Measurements from ENCODE around the gene GHRH. TPM values are rescaled to one million over a fixed set of nuclear protein-coding genes. Genes with fewer than 3 reads are reported as not detected.

The GHRH gene
- total RNA-seq, 1 experiment from 2014 or later: not detected

GRCh38 chr20:37219751-37220668, 41.6 kb downstream of the GHRH start:
- no TSS peak for BruUV-seq (replicated peaks)
- ChIA-PET CTCF (interaction anchor here (0.7 kb wide), 1 partner anchor 306 kb away, joined by 3 read pairs; no protein-coding TSS in a partner anchor), POLR2A (no interaction called here)
- Histone ChIP-seq H3K27ac (ENCODE audit: low read length) (no peak overlapping the region), H3K4me3 (ENCODE audit: low read depth in 2 of 2, low read length in 2 of 2) (no peak overlapping the region), H3K4me1 (ENCODE audit: control insufficient read depth, insufficient read depth, low read length) (no peaks in the 10 kb centered on the region), H3K9me3 (ENCODE audit: control insufficient read depth, insufficient read depth, low read depth, low read length) (no peaks in the 10 kb centered on the region), H3K36me3 (ENCODE audit: control insufficient read depth, insufficient read depth, low read length) (peaks cover 34% of the 10 kb centered on the region), H3K27me3 (ENCODE audit: control insufficient read depth, insufficient read depth, low read length) (no peaks in the 10 kb centered on the region)
- in situ Hi-C loops (cut with HindIII; ENCODE audit: low pct_unique_long_range_greater_than_20kb, low sequenced_read_pairs) (no loop called here), intact Hi-C loops (cut with micrococcal nuclease; ENCODE audit: unreplicated experiment) (no loop called here)
- TF ChIP-seq POLR2AphosphoS5 (IDR thresholded peaks at IDR 0.05; ENCODE audit: low read depth, low read length): no peak
- no peak for TF ChIP-seq REST (IDR thresholded peaks at IDR 0.05; ENCODE audit: insufficient read depth in 1 of 2, low read depth in 2 of 2, low read length in 1 of 2)
- TF ChIP-seq TCF7L2 (IDR thresholded peaks at IDR 0.05; ENCODE audit: low read depth, low read length): no peak
- no peak for TF ChIP-seq SIN3A (IDR thresholded peaks at IDR 0.05; ENCODE audit: borderline replicate concordance, insufficient read depth, low read depth, low read length)
- TF ChIP-seq CTCF (IDR thresholded peaks at IDR 0.05): no peak
- DNase-seq (ENCODE audit: low read depth, low spot score) (no peak), ATAC-seq (no peak)

- Histone ChIP-seq H3K4me1 (ENCODE audit: control insufficient read depth, insufficient read depth, low read length) (no peaks in the 10 kb centered on the region), H3K4me3 (ENCODE audit: low read depth in 2 of 2, low read length in 2 of 2) (no peak overlapping the region), H3K27me3 (ENCODE audit: control insufficient read depth, insufficient read depth, low read length) (no peaks in the 10 kb centered on the region), H3K9me3 (ENCODE audit: control insufficient read depth, insufficient read depth, low read depth, low read length) (no peaks in the 10 kb centered on the region), H3K36me3 (ENCODE audit: control insufficient read depth, insufficient read depth, low read length) (peaks cover 26% of the 10 kb centered on the region), H3K27ac (ENCODE audit: low read length) (no peak overlapping the region)
- BruUV-seq (replicated peaks): no TSS peak
- in situ Hi-C loops (cut with HindIII; ENCODE audit: low pct_unique_long_range_greater_than_20kb, low sequenced_read_pairs): no loop called here
- intact Hi-C loops (cut with micrococcal nuclease; ENCODE audit: unreplicated experiment): no loop called here
- TF ChIP-seq REST (IDR thresholded peaks at IDR 0.05; ENCODE audit: insufficient read depth in 1 of 2, low read depth in 2 of 2, low read length in 1 of 2): no peak
- no peak for TF ChIP-seq SIN3A (IDR thresholded peaks at IDR 0.05; ENCODE audit: borderline replicate concordance, insufficient read depth, low read depth, low read length)
- TF ChIP-seq POLR2AphosphoS5 (IDR thresholded peaks at IDR 0.05; ENCODE audit: low read depth, low read length): no peak
- TF ChIP-seq TCF7L2 (IDR thresholded peaks at IDR 0.05; ENCODE audit: low read depth, low read length): no peak
- TF ChIP-seq CTCF (IDR thresholded peaks at IDR 0.05): no peak
- DNase-seq (ENCODE audit: low read depth, low spot score) (no peak), ATAC-seq (no peak)
- ChIA-PET CTCF (no interaction called here), POLR2A (no interaction called here)
These were observed 42.6 kb downstream of the GHRH start for GRCh38 chr20:37218976-37219375.
